Endothelial cell of umbilical vein (primary cell): ENCODE data around the gene CLEC6A. TPM values are rescaled to one million over a fixed set of nuclear protein-coding genes. Genes with fewer than 3 reads are reported as not detected.

Source experiments
- BruUV-seq: library from RNA; stranded (reverse); fragments of 400-500 nt; replicated peaks from 2 replicates; lab custom pipeline; 2021; lab: Mats Ljungman, UMichigan
- CTCF ChIA-PET: fragments of 300-600, 350-600 bp; sonication (Branson Sonifier 250); formaldehyde crosslinking; loops from one replicate; lab custom pipeline; 2021; ENCODE audit warnings: antibody characterized with exemption, inconsistent platforms; lab: Charles Lee
- POLR2A ChIA-PET: fragments of 300-600, 350-600 bp; sonication (Branson Sonifier 250); formaldehyde crosslinking; loops from one replicate; lab custom pipeline; 2021; ENCODE audit warnings: antibody characterized with exemption, inconsistent platforms; lab: Charles Lee
- DNase-seq: peaks from one replicate; pipeline ENCODE4 v3.0.0-alpha.2; 2011; ENCODE audit warnings: low read depth, low spot score
- FAIRE-seq: peaks from 2 replicates; lab custom pipeline; 2011; peaks lifted over from hg19 to GRCh38; lab: Jason Lieb, UNC
- H2AFZ ChIP-seq: 2 replicates; pipeline ENCODE4 v1.6.0; 2012; ENCODE audit warnings: low read depth, low read length, control low read depth, inconsistent platforms
- H3K27ac ChIP-seq: 2 replicates; pipeline ENCODE4 v1.5.1; 2011; ENCODE audit warnings: low read depth, mild to moderate bottlenecking, control low read depth, low read length, moderate library complexity; ENCODE audit not compliant: insufficient read depth
- H3K27me3 ChIP-seq, 2 experiments: 2 replicates each; pipeline versions ENCODE4 v1.6.0 to v1.6.1; 2011; ENCODE audit warnings: low read length in 2 of 2, mixed read lengths in 1 of 2; ENCODE audit not compliant: control insufficient read depth in 2 of 2, insufficient read depth in 2 of 2
- H3K36me3 ChIP-seq, 2 experiments: 2 replicates in 1 of 2; 3 replicates in 1 of 2; pipeline ENCODE4 v1.5.1; 2011; ENCODE audit warnings: low read length in 2 of 2, mild to moderate bottlenecking in 1 of 2, moderate library complexity in 1 of 2; ENCODE audit not compliant: control insufficient read depth in 2 of 2, insufficient read depth in 2 of 2; ENCODE audit errors: extremely low read depth in 1 of 2
- H3K4me1 ChIP-seq: 3 replicates; pipeline ENCODE4 v1.5.1; 2011; ENCODE audit warnings: mild to moderate bottlenecking, low read length; ENCODE audit not compliant: control insufficient read depth, insufficient read depth; ENCODE audit errors: extremely low read depth
- H3K4me2 ChIP-seq: 2 replicates; pipeline ENCODE4 v1.6.1; 2011; ENCODE audit warnings: low read length, control low read depth, mixed read lengths; ENCODE audit not compliant: insufficient read depth
- H3K4me3 ChIP-seq, 3 experiments: fragments of 200-600 bp in 1 of 3; sonication (generic), shearing (Covaris generic) in 1 of 3; replicated peaks in 1 of 3; 2 replicates each; pipeline ENCODE4 v1.5.1; 2011 to 2016; ENCODE audit warnings: control low read depth in 3 of 3, low read length in 3 of 3, mild to moderate bottlenecking in 2 of 3, inconsistent platforms in 1 of 3, low read depth in 1 of 3, moderate library complexity in 1 of 3; ENCODE audit not compliant: insufficient read depth in 1 of 3
- H3K79me2 ChIP-seq: 2 replicates; pipeline ENCODE4 v1.6.0; 2012; ENCODE audit warnings: low read length, inconsistent platforms; ENCODE audit not compliant: control insufficient read depth, insufficient read depth
- H3K9ac ChIP-seq: replicated peaks from 2 replicates; pipeline ENCODE3; 2011; ENCODE audit warnings: low read length, control low read depth; ENCODE audit not compliant: insufficient read depth; ENCODE audit errors: extremely low read depth
- H3K9me1 ChIP-seq: replicated peaks from 3 replicates; pipeline ENCODE4 v1.6.0; 2011; ENCODE audit warnings: mild to moderate bottlenecking, low read length; ENCODE audit not compliant: control insufficient read depth, insufficient read depth; ENCODE audit errors: extremely low read depth
- H3K9me3 ChIP-seq: replicated peaks from 2 replicates; pipeline ENCODE4 v1.5.1; 2012; ENCODE audit warnings: low read length, inconsistent platforms; ENCODE audit not compliant: control insufficient read depth, insufficient read depth
- H4K20me1 ChIP-seq: replicated peaks from 2 replicates; pipeline ENCODE3; 2011; ENCODE audit warnings: mild to moderate bottlenecking, low read length; ENCODE audit not compliant: control insufficient read depth, insufficient read depth; ENCODE audit errors: extremely low read depth
- EZH2 ChIP-seq: IDR thresholded peaks from 2 replicates; pipeline ENCODE4 v1.6.1; 2012; ENCODE audit warnings: borderline replicate concordance, low read depth, mild to moderate bottlenecking, moderate library complexity, low read length, inconsistent platforms; ENCODE audit not compliant: severe bottlenecking
- FOS ChIP-seq: IDR thresholded peaks from 2 replicates; pipeline ENCODE4 v1.6.1; 2011; ENCODE audit warnings: mild to moderate bottlenecking, low read length, moderate library complexity, borderline replicate concordance; ENCODE audit not compliant: insufficient read depth
- GATA2 ChIP-seq: IDR thresholded peaks from 2 replicates; pipeline ENCODE4 v1.7.0; 2011; ENCODE audit warnings: low read depth, mild to moderate bottlenecking, moderate library complexity, mixed read lengths, low read length; ENCODE audit not compliant: insufficient read length, insufficient read depth
- JUN ChIP-seq: IDR thresholded peaks from 2 replicates; pipeline ENCODE4 v1.6.1; 2011; ENCODE audit warnings: borderline replicate concordance, low read depth; ENCODE audit not compliant: insufficient read length, insufficient read depth
- MAX ChIP-seq: IDR thresholded peaks from 2 replicates; pipeline ENCODE4 v1.6.1; 2011; ENCODE audit not compliant: insufficient read depth, insufficient read length
- MYC ChIP-seq: IDR thresholded peaks from one replicate; pipeline ENCODE4 v1.6.1; 2011; ENCODE audit warnings: mild to moderate bottlenecking, low read depth, low read length
- POLR2A ChIP-seq: IDR thresholded peaks from 2 replicates; pipeline ENCODE4 v1.6.1; 2012; ENCODE audit warnings: low read depth, mild to moderate bottlenecking, control low read depth, low read length
- POLR2AphosphoS5 ChIP-seq: IDR thresholded peaks from 2 replicates; pipeline ENCODE4 v1.6.1; 2012; ENCODE audit warnings: low read depth, mild to moderate bottlenecking, control low read depth, low read length, moderate library complexity; ENCODE audit not compliant: insufficient read depth
- dilution Hi-C: fragments of 300-500 bp; cut with MboI; formaldehyde crosslinking; loops from one replicate; pipeline ENCODE4 v1.15.0; 2019; ENCODE audit warnings: low sequenced_read_pairs; ENCODE audit not compliant: extremely low pct_ligation_motif_present
- intact Hi-C: fragments of 100-400 bp; cut with micrococcal nuclease; formaldehyde crosslinking; loops from one replicate; pipeline ENCODE4 v1.10.0; 2022
- polyA plus RNA-seq, 4 experiments: library from polyadenylated mRNA; depleted of rRNA in 3 of 4; stranded (reverse) in 3 of 4; unstranded in 1 of 4; fragments of >200 nt; gene quantifications; 2 replicates each; pipeline versions ENCODE4 v1.2.1 to v1.2.3, GENCODE V29; 2011 to 2012; ENCODE audit warnings: missing spikeins in 1 of 4
- total RNA-seq: library from RNA; stranded (reverse); gene quantifications from 2 replicates; pipeline ENCODE4 v1.2.3, GENCODE V29; 2021
- TF ChIP-seq, protein P1 (sequence below), 2 donors: IDR thresholded peaks; 1 replicate in 1 of 2; 2 replicates in 1 of 2; pipeline ENCODE4 v1.5.1; 2011; ENCODE audit warnings: low read length in 2 of 2, mild to moderate bottlenecking in 2 of 2, moderate library complexity in 2 of 2, control low read depth in 1 of 2, inconsistent platforms in 1 of 2, low read depth in 1 of 2; ENCODE audit not compliant: insufficient read depth in 1 of 2; ENCODE audit errors: extremely low read depth in 1 of 2

CLEC6A gene
- total and polyA plus RNA-seq, 2 donors (not counting 3 experiments of a cell fraction or from before 2014, with no cell fraction given) = not detected

DNA sequence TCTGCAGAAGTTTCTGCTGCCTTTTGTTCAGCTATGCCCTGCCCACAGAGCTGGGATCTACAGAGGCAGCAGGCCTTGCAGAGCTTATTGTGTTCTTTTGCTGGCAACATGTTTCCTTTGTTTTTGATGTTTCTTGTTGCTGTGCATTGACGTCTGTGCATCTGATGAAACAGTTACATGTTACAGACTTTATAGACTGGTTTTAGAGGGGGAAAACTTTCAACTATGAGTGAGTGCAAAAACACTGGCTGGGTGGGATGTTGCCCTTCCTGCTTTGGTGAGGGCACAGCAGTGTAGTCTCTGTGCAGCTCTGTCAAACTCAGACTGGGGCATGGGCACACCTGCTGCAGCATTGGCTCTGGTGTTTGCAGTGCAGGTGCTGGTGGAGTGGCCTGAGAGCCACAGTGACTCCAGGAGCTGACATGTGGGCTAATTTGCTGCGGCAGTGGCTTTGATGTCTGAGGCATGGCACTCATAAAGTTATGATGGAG is 26.9 kb downstream of the CLEC6A start:
- H3K9ac ChIP-seq = no peak overlapping the region

GRCh38 chr12:8483079-8483478 is 27.3 kb downstream of the CLEC6A start:
- Histone ChIP-seq H3K4me1 (no peaks in the 10 kb centered on the region), H3K27ac (no peak overlapping the region), H3K9ac (no peak overlapping the region), H3K9me1 (no peaks in the 10 kb centered on the region), H3K4me2 (no peak overlapping the region), H3K36me3 (no peaks in the 10 kb centered on the region), H3K27me3 (peaks cover 0 to under 1% of the 10 kb centered on the region in 2 experiments), H3K9me3 (no peaks in the 10 kb centered on the region), H2AFZ (no peak overlapping the region), H3K79me2 (no peaks in the 10 kb centered on the region), H3K4me3 (no peak overlapping the region), H4K20me1 (no peaks in the 10 kb centered on the region)
- POLR2A ChIA-PET = no interaction called here
- no peak for DNase-seq
- BruUV-seq = no TSS peak
- dilution Hi-C loops = no loop called here
- intact Hi-C loops = no loop called here
- FAIRE-seq = no peak
- CTCF ChIA-PET = no interaction called here
- TF ChIP-seq GATA2 (no peak), JUN (no peak), MAX (no peak), FOS (no peak), POLR2AphosphoS5 (no peak), POLR2A (no peak), MYC (no peak), EZH2 (no peak)
- TF ChIP-seq, protein P1, sequence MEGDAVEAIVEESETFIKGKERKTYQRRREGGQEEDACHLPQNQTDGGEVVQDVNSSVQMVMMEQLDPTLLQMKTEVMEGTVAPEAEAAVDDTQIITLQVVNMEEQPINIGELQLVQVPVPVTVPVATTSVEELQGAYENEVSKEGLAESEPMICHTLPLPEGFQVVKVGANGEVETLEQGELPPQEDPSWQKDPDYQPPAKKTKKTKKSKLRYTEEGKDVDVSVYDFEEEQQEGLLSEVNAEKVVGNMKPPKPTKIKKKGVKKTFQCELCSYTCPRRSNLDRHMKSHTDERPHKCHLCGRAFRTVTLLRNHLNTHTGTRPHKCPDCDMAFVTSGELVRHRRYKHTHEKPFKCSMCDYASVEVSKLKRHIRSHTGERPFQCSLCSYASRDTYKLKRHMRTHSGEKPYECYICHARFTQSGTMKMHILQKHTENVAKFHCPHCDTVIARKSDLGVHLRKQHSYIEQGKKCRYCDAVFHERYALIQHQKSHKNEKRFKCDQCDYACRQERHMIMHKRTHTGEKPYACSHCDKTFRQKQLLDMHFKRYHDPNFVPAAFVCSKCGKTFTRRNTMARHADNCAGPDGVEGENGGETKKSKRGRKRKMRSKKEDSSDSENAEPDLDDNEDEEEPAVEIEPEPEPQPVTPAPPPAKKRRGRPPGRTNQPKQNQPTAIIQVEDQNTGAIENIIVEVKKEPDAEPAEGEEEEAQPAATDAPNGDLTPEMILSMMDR (IDR thresholded peaks at IDR 0.05; ENCODE audit: extremely low read depth in 1 of 2, insufficient read depth in 1 of 2, low read depth in 1 of 2, low read length in 2 of 2) = no peak

More for the DNA sequence above, 26.9 kb downstream of the CLEC6A start:
- peaks cover 0 to 3% of the 10 kb centered on the region in 2 experiments for H3K27me3 ChIP-seq
- POLR2A ChIA-PET = no interaction called here
- H3K4me2 ChIP-seq = no peak overlapping the region
- no peaks in the 10 kb centered on the region for H3K9me1 ChIP-seq
- no peaks in the 10 kb centered on the region for H4K20me1 ChIP-seq
- H3K36me3 ChIP-seq = no peaks in the 10 kb centered on the region
- CTCF ChIA-PET = interaction anchor here (1.2 kb wide), 1 partner anchor 567 kb away, joined by 4 read pairs; no protein-coding TSS in a partner anchor
- intact Hi-C loops (no loop called here), dilution Hi-C loops (no loop called here)
- TF ChIP-seq MAX (no peak), GATA2 (no peak), POLR2AphosphoS5 (no peak), EZH2 (no peak), JUN (no peak), FOS (no peak)
- no TSS peak for BruUV-seq
- no peaks in the 10 kb centered on the region for H3K79me2 ChIP-seq
- H3K27ac ChIP-seq = no peak overlapping the region
- no peaks in the 10 kb centered on the region for H3K9me3 ChIP-seq
- no peaks in the 10 kb centered on the region for H3K4me1 ChIP-seq
- DNase-seq (no peak), FAIRE-seq (no peak)
- H3K4me3 ChIP-seq = no peak overlapping the region
- no peak overlapping the region for H2AFZ ChIP-seq
